Neuronal stem cell (in vitro differentiated cells): ENCODE measurements around the gene CCDC91.

Experiments
- DNase-seq: peaks from one replicate; pipeline ENCODE4 v3.0.0-alpha.2; 2013; ENCODE audit warnings: low spot score
- H2AFZ ChIP-seq: one replicate; pipeline ENCODE4 v1.6.1; 2013; ENCODE audit warnings: mild to moderate bottlenecking, low read length, inconsistent platforms
- H2AK5ac ChIP-seq: 2 replicates; pipeline ENCODE4 v1.6.1; 2013; ENCODE audit warnings: low read depth, mild to moderate bottlenecking, inconsistent platforms, low read length, moderate library complexity, mixed read lengths
- H2BK120ac ChIP-seq: 2 replicates; pipeline ENCODE4 v1.6.1; 2013; ENCODE audit warnings: low read depth, mild to moderate bottlenecking, inconsistent platforms, low read length, moderate library complexity, mixed read lengths
- H2BK12ac ChIP-seq: one replicate; pipeline ENCODE4 v1.6.1; 2013; ENCODE audit warnings: low read length, inconsistent platforms
- H2BK15ac ChIP-seq: 2 replicates; pipeline ENCODE4 v1.6.1; 2013; ENCODE audit warnings: mild to moderate bottlenecking, low read length, inconsistent platforms, mixed read lengths
- H2BK5ac ChIP-seq: one replicate; pipeline ENCODE4 v1.6.1; 2013; ENCODE audit warnings: inconsistent platforms, mild to moderate bottlenecking, low read length, moderate library complexity
- H3K14ac ChIP-seq: one replicate; pipeline ENCODE4 v1.6.1; 2013; ENCODE audit warnings: low read length, inconsistent platforms
- H3K18ac ChIP-seq: 2 replicates; pipeline ENCODE4 v1.6.1; 2013; ENCODE audit warnings: low read length, inconsistent platforms
- H3K23ac ChIP-seq: 2 replicates; pipeline ENCODE4 v1.6.1; 2013; ENCODE audit warnings: low read depth, mild to moderate bottlenecking, mixed read lengths, low read length, inconsistent platforms; ENCODE audit not compliant: poor library complexity
- H3K27ac ChIP-seq: replicated peaks from 3 replicates; pipeline ENCODE4 v1.5.1; 2013; ENCODE audit warnings: low read length, inconsistent platforms
- H3K27me3 ChIP-seq, 3 experiments: 2 replicates each; pipeline ENCODE4 v1.6.1; 2013; ENCODE audit warnings: low read length in 3 of 3, mild to moderate bottlenecking in 2 of 3, inconsistent platforms in 1 of 3, low read depth in 1 of 3, mixed read lengths in 1 of 3, moderate library complexity in 1 of 3; ENCODE audit not compliant: control insufficient read depth in 3 of 3, insufficient read depth in 3 of 3
- H3K36me3 ChIP-seq, 2 donors: replicated peaks in 1 of 2; 2 replicates each; pipeline ENCODE4 v1.6.1; 2013; ENCODE audit warnings: low read length in 2 of 2; ENCODE audit not compliant: control insufficient read depth in 2 of 2, insufficient read depth in 2 of 2
- H3K4ac ChIP-seq: 2 replicates; pipeline ENCODE4 v1.6.1; 2013; ENCODE audit warnings: inconsistent platforms, mild to moderate bottlenecking, low read length, moderate library complexity
- H3K4me1 ChIP-seq, 2 donors: 1 replicate in 1 of 2; 2 replicates in 1 of 2; pipeline ENCODE4 v1.6.1; 2013; ENCODE audit warnings: low read length in 2 of 2, low read depth in 1 of 2; ENCODE audit not compliant: control insufficient read depth in 2 of 2, insufficient read depth in 1 of 2
- H3K4me2 ChIP-seq: one replicate; pipeline ENCODE4 v1.6.1; 2013; ENCODE audit warnings: mild to moderate bottlenecking, low read length, inconsistent platforms; ENCODE audit not compliant: insufficient read depth, poor library complexity, severe bottlenecking
- H3K4me3 ChIP-seq, 2 donors: 2 replicates each; pipeline ENCODE4 v1.5.1; 2013; ENCODE audit warnings: low read length in 2 of 2, mild to moderate bottlenecking in 2 of 2, inconsistent platforms in 1 of 2, moderate library complexity in 1 of 2
- H3K79me1 ChIP-seq: one replicate; pipeline ENCODE4 v1.6.1; 2013; ENCODE audit warnings: low read depth, mild to moderate bottlenecking, inconsistent platforms, low read length, moderate library complexity
- H3K9ac ChIP-seq: one replicate; pipeline ENCODE4 v1.6.1; 2013; ENCODE audit warnings: mild to moderate bottlenecking, low read depth, low read length, inconsistent platforms; ENCODE audit not compliant: poor library complexity
- H3K9me3 ChIP-seq, 2 donors: replicated peaks in 1 of 2; 2 replicates each; pipeline versions ENCODE3 to v1.6.1; 2013; ENCODE audit warnings: low read length in 2 of 2, mild to moderate bottlenecking in 2 of 2, inconsistent platforms in 1 of 2, low read depth in 1 of 2, mixed read lengths in 1 of 2, moderate library complexity in 1 of 2; ENCODE audit not compliant: control insufficient read depth in 2 of 2, insufficient read depth in 1 of 2
- H4K8ac ChIP-seq: one replicate; pipeline ENCODE4 v1.6.1; 2013; ENCODE audit warnings: low read depth, mild to moderate bottlenecking, inconsistent platforms, low read length, moderate library complexity
- H4K91ac ChIP-seq: one replicate; pipeline ENCODE4 v1.6.1; 2013; ENCODE audit warnings: low read length, low read depth, mild to moderate bottlenecking, inconsistent platforms; ENCODE audit not compliant: poor library complexity
- WGBS, 2 donors: extraction: QIAGEN DNeasy Blood & Tissue Kit; methylation state at CpG; one replicate each; pipeline ENCODE4 v1.1.7; 2013; ENCODE audit warnings: missing lambda C conversion rate in 2 of 2, mixed read lengths in 1 of 2; ENCODE audit not compliant: insufficient read length in 2 of 2, insufficient replicate concordance in 1 of 2; ENCODE audit errors: extremely low coverage in 2 of 2; 5-methylcytosine and 5-hydroxymethylcytosine counted together

Gene CCDC91

DNA sequence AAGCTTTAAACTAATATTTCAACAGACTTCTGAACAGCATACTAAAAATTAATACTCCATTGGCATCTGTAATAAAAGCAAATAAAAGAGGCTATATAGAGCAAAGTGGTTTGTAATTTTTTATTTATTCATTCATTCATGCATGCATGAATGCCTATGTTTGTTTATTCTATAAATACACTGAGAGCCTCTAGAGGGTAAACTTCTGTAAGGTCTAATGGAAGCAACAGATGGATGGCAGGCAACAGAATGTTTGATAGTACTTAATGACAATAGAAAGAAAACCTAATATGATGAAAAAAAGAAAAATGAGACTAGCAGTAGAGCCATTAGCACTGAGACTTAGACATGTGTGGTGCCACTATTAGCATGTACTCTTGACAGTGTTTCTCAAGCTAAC, 253.1 kb downstream of the CCDC91 start:
- Histone ChIP-seq H3K79me1 (no peaks in the 10 kb centered on the region), H2AK5ac (no peak overlapping the region), H2BK15ac (no peak overlapping the region), H3K9ac (no peak overlapping the region), H3K14ac (no peak overlapping the region), H2AFZ (no peak overlapping the region), H2BK12ac (no peak overlapping the region), H3K36me3 (no peaks in the 10 kb centered on the region), H2BK5ac (no peak overlapping the region), H3K4ac (no peak overlapping the region), H3K4me1 (no peaks in the 10 kb centered on the region), H3K23ac (no peak overlapping the region), H4K8ac (no peak overlapping the region), H3K9me3 (no peaks in the 10 kb centered on the region), H4K91ac (no peak overlapping the region), H3K18ac (no peak overlapping the region), H3K4me2 (no peak overlapping the region), H3K4me3 (no peak overlapping the region), H2BK120ac (no peak overlapping the region), H3K27ac (no peak overlapping the region), H3K27me3 (no peaks in the 10 kb centered on the region)
- DNase-seq = no peak

DNA sequence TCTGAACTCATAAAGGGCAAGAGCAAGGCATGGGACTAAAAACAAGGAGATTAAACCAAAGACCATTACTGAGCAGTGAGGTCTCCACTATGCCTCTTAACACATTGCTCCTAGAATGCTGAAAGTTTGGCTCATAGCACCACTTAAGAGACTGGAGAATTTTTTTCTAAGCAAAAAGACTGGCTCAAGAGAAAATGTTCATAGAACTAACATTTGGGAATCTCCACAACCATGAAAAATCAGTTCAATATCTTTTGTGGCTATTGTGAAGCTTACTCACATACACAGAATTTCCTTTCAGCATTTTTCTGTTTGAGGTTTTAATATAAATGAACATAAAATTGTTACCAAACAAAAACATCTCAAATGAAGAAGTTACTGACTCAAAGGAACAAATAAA, 255.8 kb downstream of the CCDC91 start:
- H3K14ac ChIP-seq = no peak overlapping the region
- no peak overlapping the region for H3K27ac ChIP-seq
- no peaks in the 10 kb centered on the region for H3K4me1 ChIP-seq
- no peak overlapping the region for H3K4me3 ChIP-seq
- H2BK15ac ChIP-seq = no peak overlapping the region
- H3K23ac ChIP-seq = no peak overlapping the region
- H4K8ac ChIP-seq = no peak overlapping the region
- no peaks in the 10 kb centered on the region for H3K36me3 ChIP-seq
- H3K4ac ChIP-seq = no peak overlapping the region
- no peak overlapping the region for H2AK5ac ChIP-seq
- H3K4me2 ChIP-seq = no peak overlapping the region
- no peak overlapping the region for H2AFZ ChIP-seq
- no peaks in the 10 kb centered on the region for H3K79me1 ChIP-seq
- no peaks in the 10 kb centered on the region for H3K9me3 ChIP-seq
- no peak overlapping the region for H2BK5ac ChIP-seq
- H4K91ac ChIP-seq = no peak overlapping the region
- H3K27me3 ChIP-seq = no peaks in the 10 kb centered on the region
- no peak overlapping the region for H3K18ac ChIP-seq
- no peak overlapping the region for H2BK120ac ChIP-seq
- no peak overlapping the region for H2BK12ac ChIP-seq
- no peak for DNase-seq
- H3K9ac ChIP-seq = no peak overlapping the region

DNA sequence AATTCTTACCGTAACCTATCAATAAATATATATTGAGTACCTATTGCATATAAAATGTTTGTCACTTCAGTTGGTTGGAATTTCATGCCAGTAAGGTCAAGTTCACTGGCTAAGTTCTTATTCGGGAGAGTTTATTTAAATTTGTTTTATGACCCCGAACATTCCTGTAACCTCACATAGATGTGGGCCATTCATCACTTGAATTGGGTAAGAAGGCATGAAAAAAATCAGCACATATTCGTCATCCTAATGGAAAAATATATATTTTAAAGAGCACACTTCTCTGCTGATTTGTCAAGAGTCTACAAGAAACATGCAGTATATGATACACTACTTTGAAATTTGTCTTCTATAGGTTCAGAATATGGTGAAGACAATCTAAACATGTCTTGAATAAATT, 263.4 kb downstream of the CCDC91 start:
- Histone ChIP-seq H2BK12ac (no peak overlapping the region), H3K4me2 (no peak overlapping the region), H2AK5ac (no peak overlapping the region), H3K9me3 (no peaks in the 10 kb centered on the region), H4K8ac (no peak overlapping the region), H3K27me3 (no peaks in the 10 kb centered on the region), H3K4me3 (no peak overlapping the region), H3K36me3 (no peaks in the 10 kb centered on the region), H4K91ac (no peak overlapping the region), H2AFZ (no peak overlapping the region), H3K4me1 (no peaks in the 10 kb centered on the region), H2BK120ac (no peak overlapping the region), H3K4ac (no peak overlapping the region), H3K18ac (no peak overlapping the region), H3K23ac (no peak overlapping the region), H2BK5ac (no peak overlapping the region), H2BK15ac (no peak overlapping the region), H3K79me1 (no peaks in the 10 kb centered on the region), H3K27ac (no peak overlapping the region), H3K9ac (no peak overlapping the region), H3K14ac (no peak overlapping the region)
- whole genome bisulfite sequencing, 2 donors = 100% methylated on average over 1 of the region's 4 CpGs; no CpG with 5 or more reads in 1 of the 2 donors
- DNase-seq = no peak

DNA sequence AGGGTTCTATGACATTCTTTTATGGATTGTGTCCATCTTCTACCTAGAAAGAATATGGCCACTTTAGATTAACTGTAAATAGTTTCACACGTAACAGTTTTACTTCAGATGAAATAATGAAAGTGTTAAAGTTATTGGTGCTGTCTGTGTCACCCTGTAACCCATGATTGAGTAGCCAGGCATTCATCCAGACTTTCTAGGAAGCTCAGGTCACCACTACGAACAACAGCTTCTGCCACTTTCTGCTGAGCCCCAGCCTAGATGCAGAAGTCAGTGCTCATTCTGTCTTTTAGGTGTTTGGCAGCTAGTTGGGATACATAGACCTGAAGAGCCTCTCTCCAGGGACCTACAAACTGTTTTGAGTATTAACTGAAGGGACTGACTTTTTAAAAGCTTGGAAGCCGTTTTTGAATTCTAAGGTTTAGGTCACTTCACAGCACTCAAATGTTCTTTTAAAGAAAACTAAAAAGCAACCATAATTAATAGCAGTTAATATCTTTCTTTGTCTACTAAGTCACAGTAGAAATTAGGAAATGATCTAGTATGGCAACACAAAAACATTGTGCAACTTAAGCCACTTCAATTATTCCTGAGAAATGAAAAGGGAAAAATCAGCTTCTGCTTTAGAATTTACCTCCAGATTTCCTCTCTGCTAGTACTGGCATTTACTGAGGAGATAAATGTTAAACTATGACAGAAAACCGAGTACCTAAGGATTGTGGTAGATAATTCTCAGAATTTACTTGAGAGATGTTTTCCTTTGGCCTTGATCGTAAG, 266.9 kb downstream of the CCDC91 start:
- no peak overlapping the region for H2BK12ac ChIP-seq
- no peak overlapping the region for H2AFZ ChIP-seq
- no peak overlapping the region for H2AK5ac ChIP-seq
- no peak overlapping the region for H3K4ac ChIP-seq
- H4K91ac ChIP-seq = no peak overlapping the region
- H3K79me1 ChIP-seq = no peaks in the 10 kb centered on the region
- no peak for DNase-seq
- no peak overlapping the region for H3K23ac ChIP-seq
- H3K14ac ChIP-seq = no peak overlapping the region
- H3K27me3 ChIP-seq = no peaks in the 10 kb centered on the region
- no CpG with 5 or more reads among the region's 5 CpGs for WGBS, 2 donors
- H3K4me2 ChIP-seq = no peak overlapping the region
- no peak overlapping the region for H4K8ac ChIP-seq
- H3K27ac ChIP-seq = no peak overlapping the region
- H3K18ac ChIP-seq = no peak overlapping the region
- H3K4me1 ChIP-seq = peaks cover 1 to 9% of the 10 kb centered on the region in 2 donors
- H2BK120ac ChIP-seq = no peak overlapping the region
- H3K9me3 ChIP-seq = no peaks in the 10 kb centered on the region
- H3K4me3 ChIP-seq = no peak overlapping the region
- no peaks in the 10 kb centered on the region for H3K36me3 ChIP-seq
- no peak overlapping the region for H2BK5ac ChIP-seq
- H3K9ac ChIP-seq = no peak overlapping the region
- no peak overlapping the region for H2BK15ac ChIP-seq
